Epidermal melanocyte (primary cell): Measurements from ENCODE around the gene SATB1.
A peak's percentile ranks its signal among the peaks of the same experiment; 100 is the strongest.
"Not testable (repeated sequence)": the region's sequence is repeated elsewhere in the genome, so short reads cannot be mapped to it uniquely, and the experiment has no call there.

Source experiments
- DNase-seq: peaks from one replicate; pipeline ENCODE4 v3.0.0; 2011; ENCODE audit warnings: low spot score; ENCODE audit not compliant: insufficient read length

The SATB1 gene

DNA sequence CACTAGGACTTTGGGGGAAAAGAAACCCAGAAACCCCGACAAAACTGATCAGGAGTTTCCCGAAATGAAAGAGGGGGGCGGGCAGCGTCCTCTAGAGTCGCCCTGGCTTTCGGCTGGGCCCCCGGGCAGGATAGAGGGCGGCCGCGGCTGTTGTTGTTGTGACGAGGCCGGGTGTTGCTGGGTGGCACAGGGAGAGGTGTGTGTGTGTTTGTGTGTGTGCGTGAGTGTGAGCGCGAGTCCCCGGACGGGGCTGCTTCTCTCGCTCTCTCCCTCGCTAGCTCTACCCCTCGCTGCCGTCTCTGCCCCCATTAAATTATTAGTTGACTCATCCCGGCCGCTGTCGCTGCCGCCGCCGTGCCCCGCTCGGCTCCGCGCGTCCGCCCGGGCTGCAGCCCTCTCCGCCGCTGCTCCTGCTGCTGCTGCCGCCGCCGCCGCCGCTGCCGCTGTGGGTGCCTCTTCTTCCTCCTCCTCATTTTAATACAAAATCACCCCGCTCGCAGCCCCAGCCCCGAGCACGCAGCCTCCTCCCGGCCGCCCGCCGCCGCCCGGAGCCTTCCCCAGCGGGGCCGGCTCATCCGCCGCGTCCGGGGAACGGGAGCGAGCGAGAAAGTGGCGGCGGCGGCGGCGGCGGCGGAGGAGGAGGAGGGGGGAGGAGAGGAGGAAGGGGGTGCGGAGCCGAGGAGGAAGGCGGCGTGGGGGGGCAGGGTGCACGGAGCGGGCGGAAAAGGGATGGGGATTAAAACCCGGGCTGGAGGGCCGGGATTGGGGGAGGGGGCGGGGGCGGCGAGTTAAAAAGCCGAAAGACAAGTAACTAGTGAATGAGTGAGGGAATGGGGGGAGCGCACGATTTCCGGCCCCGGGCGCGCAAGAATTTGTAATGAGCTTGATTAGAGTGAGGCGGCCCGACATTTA, at the start of gene SATB1:
Gene SATB1, minus strand, starts transcription at position 611 of the 912 bp plus-strand sequence. CDS start 4,372 bp downstream, outside the sequence.
- DNase-seq = no peak

DNA sequence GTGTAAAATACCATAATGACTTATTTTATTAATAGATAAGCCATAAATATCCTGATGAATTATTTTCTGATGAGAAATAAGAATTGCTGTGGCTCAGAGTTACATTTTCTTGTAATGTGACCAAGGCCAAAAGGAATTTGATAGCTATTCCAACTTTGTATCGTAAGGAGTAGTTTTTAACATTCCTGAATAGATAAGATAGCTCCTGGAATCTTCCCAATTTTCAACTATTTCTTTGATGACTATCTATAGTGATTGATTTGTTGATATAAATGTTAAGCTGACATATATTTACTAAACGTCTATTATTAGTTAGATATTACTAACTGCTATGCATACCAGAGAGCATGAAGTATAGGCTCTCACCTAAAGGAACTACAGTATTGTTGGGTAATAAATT, 49.1 kb upstream of the SATB1 start:
- DNase-seq = no peak

GRCh38 chr3:18469775-18470174, 44.6 kb upstream of the SATB1 start:
- no peak for DNase-seq

DNA sequence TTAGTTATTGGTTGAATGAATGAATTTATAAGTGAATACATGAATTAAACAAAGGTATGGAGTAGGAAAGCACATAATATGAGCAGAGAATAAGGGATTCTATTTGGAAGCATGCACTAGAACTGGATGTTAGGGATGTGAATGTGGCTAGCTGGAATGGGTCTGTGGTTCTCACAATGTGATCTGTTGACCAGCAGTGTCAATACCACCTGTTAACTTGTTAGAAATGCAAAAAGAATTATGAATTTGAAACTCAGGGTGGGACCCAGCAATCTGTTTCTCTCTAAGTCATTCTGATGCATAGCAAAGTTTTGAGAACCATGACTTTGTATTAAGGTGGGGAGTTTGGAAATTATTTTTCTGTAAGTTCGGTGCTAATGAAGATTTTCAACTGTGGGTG, 41.0 kb upstream of the SATB1 start:
- DNase-seq = no peak

- DNase-seq = no peak
These were observed 29.6 kb upstream of the SATB1 start for GRCh38 chr3:18454766-18455165.

GRCh38 chr3:18449618-18450017, 24.5 kb upstream of the SATB1 start:
- DNase-seq = not testable (repeated sequence)

DNA sequence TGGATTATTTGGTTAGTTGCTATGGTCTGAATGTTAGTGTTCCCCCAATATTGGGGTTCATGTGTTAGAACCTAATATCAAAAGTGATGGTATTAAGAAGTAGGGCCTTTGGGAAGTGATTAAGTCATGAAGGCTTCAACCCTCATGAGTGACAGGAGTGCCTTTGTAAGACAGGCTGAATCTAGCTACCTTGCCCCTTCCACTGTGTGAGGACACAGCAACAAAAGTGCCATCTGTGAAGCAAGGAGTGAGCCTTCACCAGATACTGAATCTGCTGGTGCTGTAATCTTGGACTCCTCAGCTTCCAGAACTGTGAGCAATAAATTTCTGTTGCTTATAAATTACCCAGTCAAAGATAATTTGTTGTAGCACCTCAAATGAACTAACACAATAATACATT, 22.6 kb upstream of the SATB1 start:
- no peak for DNase-seq

- no peak for DNase-seq
These were observed 21.1 kb upstream of the SATB1 start for GRCh38 chr3:18446149-18446825.

- no peak for DNase-seq
These were observed 20.4 kb upstream of the SATB1 start for GRCh38 chr3:18445401-18446148.

GRCh38 chr3:18444595-18445400, 19.7 kb upstream of the SATB1 start:
- peak; percentile 55 for DNase-seq

DNA sequence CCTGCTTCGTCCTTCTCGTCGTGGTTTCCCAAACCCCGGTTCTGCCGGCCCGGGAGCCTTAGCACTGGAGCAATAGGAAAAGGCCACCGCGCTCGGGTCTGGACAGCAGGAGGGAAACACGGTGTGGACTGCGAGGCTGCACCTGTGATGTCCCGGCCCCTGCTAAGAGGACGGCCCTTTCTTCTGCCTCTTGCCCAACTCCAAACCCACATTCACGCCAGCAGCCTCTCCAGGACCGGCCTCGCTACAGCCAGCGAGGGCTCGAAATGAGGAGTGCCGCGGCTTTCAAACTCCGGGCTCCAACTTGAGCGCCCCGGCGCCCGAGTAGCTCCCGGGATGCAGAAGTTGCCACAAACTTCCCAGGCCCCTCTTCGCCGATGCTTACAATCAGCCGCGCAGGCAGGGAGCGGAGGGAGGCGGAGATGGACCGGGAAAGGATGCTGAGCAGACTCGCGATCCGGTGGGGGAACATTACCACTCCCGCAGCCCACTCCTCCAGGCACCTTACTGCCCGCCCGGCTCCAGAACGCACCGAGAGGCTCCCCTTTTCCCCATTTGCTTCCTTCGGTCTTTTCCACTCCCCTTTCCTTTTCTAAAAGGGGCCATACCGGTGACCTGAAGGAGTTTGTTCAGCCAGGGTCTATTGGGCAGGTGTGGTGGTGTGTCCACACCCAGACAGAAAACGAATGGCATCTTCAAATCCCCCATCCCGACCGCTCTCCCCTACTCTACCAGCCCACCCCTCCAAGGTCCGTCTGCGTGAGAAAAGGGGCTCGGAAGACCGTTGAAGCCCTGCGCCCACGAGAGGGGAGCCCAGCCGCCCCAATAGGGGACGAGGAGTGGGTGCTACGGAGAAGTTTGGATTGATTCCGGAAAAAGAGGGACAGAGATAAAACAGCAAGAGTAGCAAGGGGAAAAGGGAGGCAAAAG, 18.8 kb upstream of the SATB1 start:
- no peak for DNase-seq

DNA sequence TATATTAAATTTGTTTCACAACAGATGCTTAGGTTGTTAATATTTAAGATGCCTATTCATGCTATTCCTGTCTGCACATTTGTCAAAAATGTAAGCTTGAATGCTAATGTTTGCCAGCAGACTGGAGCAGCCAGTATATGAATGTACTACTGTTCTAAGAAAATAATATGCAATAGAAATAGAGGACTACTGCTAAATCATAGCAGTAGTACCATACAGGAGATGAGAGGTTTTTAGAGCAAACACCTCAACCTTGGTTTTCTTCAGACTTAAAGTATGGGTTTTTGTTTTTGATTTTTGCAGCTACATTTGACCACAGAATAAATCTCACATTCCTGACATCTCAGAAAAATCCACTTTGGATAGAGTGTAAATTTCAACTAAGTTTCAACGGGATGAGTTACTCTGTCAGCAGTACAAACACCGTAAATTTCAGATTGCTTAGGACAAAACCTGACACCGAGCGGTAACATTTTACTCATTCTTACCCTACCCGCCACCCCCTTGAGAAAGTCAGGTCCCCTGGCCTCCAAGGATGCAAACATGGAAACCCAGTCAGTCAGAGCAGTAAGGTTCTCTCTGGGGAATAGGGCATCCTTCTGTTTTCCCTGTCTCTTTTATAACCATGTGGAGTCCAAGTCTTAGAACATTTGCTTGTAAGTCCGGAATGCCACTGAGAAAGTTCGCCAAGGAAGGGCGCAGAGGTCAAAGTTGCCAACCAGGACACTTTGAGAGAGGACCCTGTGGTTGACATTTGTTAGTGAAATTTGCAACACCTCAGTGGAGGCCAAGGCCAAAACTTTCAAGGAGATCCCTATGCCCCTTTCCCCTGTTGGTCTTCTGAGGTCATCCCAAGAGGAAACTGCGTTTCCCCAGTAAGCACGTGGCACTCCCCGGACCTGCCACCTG, 17.9 kb upstream of the SATB1 start:
- DNase-seq = no peak

DNA sequence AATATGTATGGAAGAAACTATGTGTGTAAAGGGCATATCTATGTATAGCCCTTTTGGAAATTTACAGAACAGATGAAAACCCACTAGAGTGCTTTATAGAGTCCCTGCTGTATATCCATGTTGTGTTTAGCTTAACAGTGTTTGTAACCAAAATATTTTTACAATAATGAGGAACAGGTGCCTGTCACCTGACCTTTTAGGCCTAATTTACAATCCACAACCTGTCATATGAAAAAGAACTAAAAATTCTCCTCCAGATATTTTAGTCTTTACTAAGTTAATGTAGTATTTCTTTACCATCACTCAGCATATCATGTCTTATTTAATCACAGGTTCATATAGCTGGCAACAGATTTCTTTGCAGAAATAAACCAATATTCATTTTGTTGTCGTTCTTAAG, 16.4 kb upstream of the SATB1 start:
- DNase-seq = no peak

GRCh38 chr3:18440066-18440722, 15.1 kb upstream of the SATB1 start:
- no peak for DNase-seq

GRCh38 chr3:18439281-18439680, 14.1 kb upstream of the SATB1 start:
- DNase-seq = no peak

GRCh38 chr3:18438586-18438985, 13.4 kb upstream of the SATB1 start:
- DNase-seq = no peak

DNA sequence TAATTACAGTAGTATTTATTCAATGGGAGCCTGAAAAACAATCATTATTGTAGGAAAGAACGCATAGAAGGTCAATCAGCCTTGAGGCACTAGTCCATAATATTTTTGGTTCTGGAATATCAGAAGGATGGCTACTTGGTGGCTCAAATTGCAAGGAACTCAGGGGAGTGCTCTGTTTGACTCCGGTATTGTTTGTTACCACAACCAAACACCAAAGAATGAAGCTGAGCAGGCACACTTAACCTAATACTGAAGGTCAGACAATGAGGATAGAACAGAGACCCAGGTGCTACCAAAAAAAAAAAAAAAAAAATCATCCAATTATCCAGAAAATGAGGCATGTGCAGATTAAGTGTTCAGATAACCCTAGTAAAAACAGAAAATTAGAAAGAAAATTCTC, 11.1 kb upstream of the SATB1 start:
- no peak for DNase-seq

GRCh38 chr3:18434711-18435110, 9.6 kb upstream of the SATB1 start:
- no peak for DNase-seq
